HCT116 (cell line): ENCODE results near the gene ARHGAP29. TPM values are rescaled to one million over a fixed set of nuclear protein-coding genes. Genes with fewer than 3 reads are reported as not detected.

Experiments used
- ATAC-seq: fragments of 200-7000 bp; cut with Tn5 transposase; 2 replicates; pipeline ENCODE4 v1.9.1; 2020; ENCODE audit warnings: mild to moderate bottlenecking, moderate library complexity
- BruUV-seq: library from RNA; stranded (reverse); fragments of 400-500 nt; replicated peaks from 2 replicates; lab custom pipeline; 2021; lab: Mats Ljungman, UMichigan
- CTCF ChIA-PET: fragments of 300-600 bp; sonication (Branson Sonifier 250); formaldehyde crosslinking; loops from one replicate; lab custom pipeline; 2021; ENCODE audit warnings: antibody characterized with exemption; lab: Charles Lee
- POLR2A ChIA-PET: fragments of 300-600, 350-600 bp; sonication (Branson Sonifier 250); formaldehyde crosslinking; loops from one replicate; lab custom pipeline; 2021; ENCODE audit warnings: antibody characterized with exemption; lab: Charles Lee
- RAD21 ChIA-PET, 2 experiments: fragments of 300-600 bp; sonication (Branson Sonifier 250); formaldehyde crosslinking; loops; one replicate each; lab custom pipeline; 2023; ENCODE audit warnings: low total read pairs in 2 of 2; ENCODE audit not compliant: uncharacterized antibody in 2 of 2, unreplicated experiment in 2 of 2, low non-redundant PET in 1 of 2; lab: Charles Lee
- DNase-seq: peaks from one replicate; pipeline ENCODE4 v3.0.0-alpha.2; 2010; ENCODE audit warnings: low read depth, low spot score
- H2AFZ ChIP-seq: fragments of 200-600 bp; shearing (Covaris generic), sonication (generic); 2 replicates; pipeline ENCODE4 v1.6.1; 2017; ENCODE audit warnings: low read depth, mixed run types, mixed read lengths, antibody characterized with exemption, low read length; ENCODE audit not compliant: poor library complexity, severe bottlenecking
- H3K27ac ChIP-seq: 2 replicates; pipeline ENCODE4 v1.5.1; 2012; ENCODE audit warnings: low read depth, low read length
- H3K27me3 ChIP-seq: fragments of 200-600 bp; sonication (generic); 2 replicates; pipeline ENCODE4 v1.6.1; 2016; ENCODE audit warnings: mixed run types, low read length, mixed read lengths; ENCODE audit not compliant: insufficient read depth
- H3K36me3 ChIP-seq, 2 experiments: fragments of 200-500 bp in 1 of 2; fragments of 200-600 bp in 1 of 2; sonication (Bioruptor generic) in 1 of 2; sonication (generic) in 1 of 2; 2 replicates each; pipeline versions ENCODE4 v1.5.1 to v1.6.1; 2014 to 2016; ENCODE audit warnings: low read length in 2 of 2, inconsistent platforms in 1 of 2, mixed read lengths in 1 of 2, mixed run types in 1 of 2; ENCODE audit not compliant: insufficient read depth in 2 of 2, control insufficient read depth in 1 of 2
- H3K4me1 ChIP-seq, 2 experiments: fragments of 200-600 bp in 1 of 2; sonication (generic) in 1 of 2; 2 replicates each; pipeline versions ENCODE4 v1.5.1 to v1.6.1; 2012 to 2017; ENCODE audit warnings: low read length in 2 of 2, inconsistent platforms in 1 of 2, mild to moderate bottlenecking in 1 of 2, mixed read lengths in 1 of 2, mixed run types in 1 of 2, moderate library complexity in 1 of 2; ENCODE audit not compliant: insufficient read depth in 2 of 2, control insufficient read depth in 1 of 2
- H3K4me2 ChIP-seq: fragments of 200-600 bp; sonication (generic); 2 replicates; pipeline ENCODE4 v1.6.1; 2017; ENCODE audit warnings: mixed run types, low read length, mixed read lengths
- H3K4me3 ChIP-seq, 2 experiments: fragments of 200-600 bp in 1 of 2; sonication (generic) in 1 of 2; replicated peaks in 1 of 2; 2 replicates each; pipeline ENCODE4 v1.5.1; 2011 to 2016; ENCODE audit warnings: low read length in 2 of 2, control low read depth in 1 of 2, low read depth in 1 of 2, mild to moderate bottlenecking in 1 of 2, mixed read lengths in 1 of 2, mixed run types in 1 of 2
- H3K79me2 ChIP-seq: fragments of 200-600 bp; sonication (generic); 2 replicates; pipeline ENCODE4 v1.6.1; 2017; ENCODE audit warnings: mild to moderate bottlenecking, mixed run types, low read length, moderate library complexity, mixed read lengths; ENCODE audit not compliant: insufficient read depth
- H3K9ac ChIP-seq: fragments of 200-600 bp; sonication (generic); 2 replicates; pipeline ENCODE4 v1.6.1; 2016; ENCODE audit warnings: low read length, mixed read lengths
- H3K9me2 ChIP-seq: fragments of 200-600 bp; sonication (generic), shearing (Covaris generic); 2 replicates; pipeline ENCODE4 v1.6.1; 2017; ENCODE audit warnings: mixed run types, mild to moderate bottlenecking, moderate library complexity; ENCODE audit not compliant: insufficient read depth
- H3K9me3 ChIP-seq, 2 experiments: fragments of 200-500 bp in 1 of 2; fragments of 200-600 bp in 1 of 2; sonication (Bioruptor generic) in 1 of 2; sonication (generic) in 1 of 2; 2 replicates each; pipeline ENCODE4 v1.6.1; 2014 to 2017; ENCODE audit warnings: low read length in 2 of 2, mixed read lengths in 2 of 2, inconsistent platforms in 1 of 2, low read depth in 1 of 2, mild to moderate bottlenecking in 1 of 2, mixed run types in 1 of 2, moderate library complexity in 1 of 2; ENCODE audit not compliant: control insufficient read depth in 1 of 2, insufficient read depth in 1 of 2
- H4K20me1 ChIP-seq: fragments of 200-600 bp; sonication (generic), shearing (Covaris generic); 2 replicates; pipeline ENCODE4 v1.6.1; 2017; ENCODE audit warnings: mixed run types, mild to moderate bottlenecking, moderate library complexity; ENCODE audit not compliant: insufficient read depth
- CBX3 ChIP-seq: IDR thresholded peaks from 2 replicates; pipeline ENCODE4 v1.6.1; 2012; ENCODE audit warnings: low read depth
- CTCF ChIP-seq, 3 experiments: fragments of 200-600 bp in 1 of 3; sonication (generic) in 1 of 3; IDR thresholded peaks in 2 of 3; conservative IDR thresholded peaks in 1 of 3; 2 replicates each; pipeline ENCODE4 v1.5.1; 2012 to 2017; ENCODE audit warnings: low read depth in 2 of 3, low read length in 2 of 3, antibody characterized with exemption in 1 of 3, borderline replicate concordance in 1 of 3, control low read depth in 1 of 3, mild to moderate bottlenecking in 1 of 3, mixed read lengths in 1 of 3, mixed run types in 1 of 3, moderate library complexity in 1 of 3; ENCODE audit not compliant: insufficient read depth in 1 of 3
- EGR1 ChIP-seq: IDR thresholded peaks from 2 replicates; pipeline ENCODE4 v1.6.1; 2012; ENCODE audit warnings: low read depth
- EZH2 ChIP-seq: fragments of 200-600 bp; sonication (generic); IDR thresholded peaks from 2 replicates; pipeline ENCODE4 v1.6.1; 2017; ENCODE audit warnings: antibody characterized with exemption, mixed run types
- POLR2AphosphoS5 ChIP-seq: IDR thresholded peaks from 2 replicates; pipeline ENCODE4 v1.6.1; 2011; ENCODE audit warnings: mild to moderate bottlenecking, low read depth, low read length, moderate library complexity
- RAD21 ChIP-seq: IDR thresholded peaks from 2 replicates; pipeline ENCODE4 v1.6.1; 2012; ENCODE audit warnings: low read depth, mild to moderate bottlenecking
- SP1 ChIP-seq: IDR thresholded peaks from 2 replicates; pipeline ENCODE4 v1.6.1; 2012; ENCODE audit warnings: low read depth
- SRF ChIP-seq: IDR thresholded peaks from 2 replicates; pipeline ENCODE4 v1.6.1; 2012; ENCODE audit warnings: low read depth
- TCF7L2 ChIP-seq: IDR thresholded peaks from 2 replicates; pipeline ENCODE4 v1.7.0; 2011; ENCODE audit warnings: borderline replicate concordance, inconsistent platforms; ENCODE audit not compliant: insufficient read depth, insufficient read length; ENCODE audit errors: extremely low read depth
- YY1 ChIP-seq: IDR thresholded peaks from 2 replicates; pipeline ENCODE4 v1.6.1; 2011; ENCODE audit warnings: low read length, low read depth, moderate library complexity, mild to moderate bottlenecking; ENCODE audit not compliant: insufficient replicate concordance; ENCODE audit errors: extremely low read depth
- ZNF274 ChIP-seq: fragments of 200-500 bp; sonication (Bioruptor generic); IDR thresholded peaks from 2 replicates; pipeline ENCODE4 v1.6.1; 2014; ENCODE audit warnings: mild to moderate bottlenecking, low read depth, low read length, inconsistent platforms
- intact Hi-C: fragments of 100-400 bp; cut with micrococcal nuclease; formaldehyde crosslinking; loops from 2 replicates; pipeline ENCODE4 v1.10.0; 2022
- total RNA-seq: library from RNA; stranded (reverse); gene quantifications from one replicate; pipeline ENCODE4 v1.2.1, GENCODE V29; 2021; ENCODE audit not compliant: unreplicated experiment

ARHGAP29 gene
- total RNA-seq, 1 experiment from 2014 or later, result 128 TPM

- Histone ChIP-seq H3K36me3 (no peaks in the 10 kb centered on the region; a peak in 1 of 4 replicates), H3K4me2 (peak overlapping the region; percentile 88), H3K79me2 (peaks cover 98% of the 10 kb centered on the region), H3K4me3 (peak overlapping the region; percentile 76 to 83), H4K20me1 (peaks cover 25% of the 10 kb centered on the region; the same call in 1 of the 2 replicates), H3K27ac (peak overlapping the region; percentile 94), H3K9ac (peak overlapping the region; percentile 81), H2AFZ (no peak overlapping the region), H3K4me1 (peaks cover 61 to 83% of the 10 kb centered on the region in 2 experiments), H3K27me3 (no peaks in the 10 kb centered on the region), H3K9me3 (no peaks in the 10 kb centered on the region), H3K9me2 (no peaks in the 10 kb centered on the region)
- ChIA-PET CTCF (interaction anchor here (0.6 to 1.7 kb wide), 6 partner anchors 9 to 98 kb away, joined by 3 to 10 read pairs (median 3); no protein-coding TSS in a partner anchor), POLR2A (interaction anchor here (0.7 to 6.1 kb wide), 30 partner anchors 11 to 211 kb away, joined by 3 to 57 read pairs (median 6); no protein-coding TSS in a partner anchor), RAD21 (interaction anchor here (1.0 to 1.1 kb wide), 2 partner anchors 93 to 175 kb away, joined by 3 to 6 read pairs; no protein-coding TSS in a partner anchor)
- intact Hi-C loops, result loop anchor here (1.0 to 5.0 kb wide), 4 partner anchors 89 to 329 kb away; partner anchors contain the start of gene GCLM
- no TSS peak for BruUV-seq
- DNase-seq (no peak), ATAC-seq (peak; percentile 33)
- TF ChIP-seq RAD21, result peak; percentile 20; the same call in 1 of the 2 replicates
- peak; percentile 41; the same call in 1 of the 2 replicates for TF ChIP-seq POLR2AphosphoS5
- TF ChIP-seq EZH2, result no peak
These were observed 624 bp downstream of the ARHGAP29 start for GRCh38 chr1:94236630-94237290.

GRCh38 chr1:94236013-94236491 lies 1.3 kb downstream of the ARHGAP29 start:
- Histone ChIP-seq H3K79me2 (peaks cover 99% of the 10 kb centered on the region), H3K4me1 (peaks cover 67 to 86% of the 10 kb centered on the region in 2 experiments), H3K36me3 (peaks cover 3 to 4% of the 10 kb centered on the region in 2 experiments; a peak in 3 of 4 replicates), H3K9me2 (no peaks in the 10 kb centered on the region), H3K9ac (peak overlapping the region; percentile 81), H3K27ac (peak overlapping the region; percentile 94), H3K4me3 (peak overlapping the region; percentile 76 to 83), H4K20me1 (peaks cover 26% of the 10 kb centered on the region; the same call in 1 of the 2 replicates), H3K27me3 (no peaks in the 10 kb centered on the region), H3K4me2 (peak overlapping the region; percentile 88), H3K9me3 (no peaks in the 10 kb centered on the region), H2AFZ (no peak overlapping the region)
- BruUV-seq, result no TSS peak
- intact Hi-C loops, result loop anchor here (5.0 kb wide), 2 partner anchors 189 to 329 kb away; partner anchors contain the start of gene GCLM
- CTCF ChIA-PET, result no interaction called here
- RAD21 ChIA-PET, result no interaction called here
- DNase-seq (no peak), ATAC-seq (no peak)
- TF ChIP-seq SRF, result no peak
- no peak for TF ChIP-seq YY1
- no peak for TF ChIP-seq EGR1
- no peak for TF ChIP-seq ZNF274
- no peak for TF ChIP-seq CTCF (IDR thresholded peaks at IDR 0.05 in 2 of 3, conservative IDR thresholded peaks at IDR 0.05 in 1 of 3; ENCODE audit: borderline replicate concordance in 1 of 3, insufficient read depth in 1 of 3, low read depth in 2 of 3, low read length in 2 of 3)
- no peak for TF ChIP-seq SP1
- no peak for TF ChIP-seq CBX3
- no peak for TF ChIP-seq TCF7L2
- POLR2A ChIA-PET, result interaction anchor here (0.8 to 6.1 kb wide), 9 partner anchors 10 to 168 kb away, joined by 3 to 57 read pairs (median 23); no protein-coding TSS in a partner anchor
